ENCODE results near the gene SLC39A13.

Gene SLC39A13

DNA sequence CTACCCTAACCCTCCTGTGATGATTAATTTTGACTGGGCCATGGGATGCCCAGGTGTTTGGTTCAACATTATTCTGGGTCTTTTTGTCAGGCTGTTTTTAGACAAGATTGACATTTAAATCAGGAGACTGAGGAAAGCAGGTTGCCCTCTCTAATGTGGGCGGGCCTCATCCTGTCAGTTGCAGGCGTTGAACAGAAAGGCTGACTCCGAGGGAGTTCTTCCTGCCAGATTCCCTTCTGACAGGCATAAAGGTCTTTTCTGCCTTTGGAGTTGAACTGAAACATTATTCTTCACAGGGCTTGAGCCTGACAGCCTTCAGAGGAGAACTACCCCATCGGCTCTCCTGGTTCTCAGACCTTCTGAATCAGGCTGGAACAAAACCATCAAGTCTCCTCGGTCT lies 22.1 kb downstream of the SLC39A13 start:
- no peak for DNase-seq (ENCODE audit: low read depth, low spot score)

DNA sequence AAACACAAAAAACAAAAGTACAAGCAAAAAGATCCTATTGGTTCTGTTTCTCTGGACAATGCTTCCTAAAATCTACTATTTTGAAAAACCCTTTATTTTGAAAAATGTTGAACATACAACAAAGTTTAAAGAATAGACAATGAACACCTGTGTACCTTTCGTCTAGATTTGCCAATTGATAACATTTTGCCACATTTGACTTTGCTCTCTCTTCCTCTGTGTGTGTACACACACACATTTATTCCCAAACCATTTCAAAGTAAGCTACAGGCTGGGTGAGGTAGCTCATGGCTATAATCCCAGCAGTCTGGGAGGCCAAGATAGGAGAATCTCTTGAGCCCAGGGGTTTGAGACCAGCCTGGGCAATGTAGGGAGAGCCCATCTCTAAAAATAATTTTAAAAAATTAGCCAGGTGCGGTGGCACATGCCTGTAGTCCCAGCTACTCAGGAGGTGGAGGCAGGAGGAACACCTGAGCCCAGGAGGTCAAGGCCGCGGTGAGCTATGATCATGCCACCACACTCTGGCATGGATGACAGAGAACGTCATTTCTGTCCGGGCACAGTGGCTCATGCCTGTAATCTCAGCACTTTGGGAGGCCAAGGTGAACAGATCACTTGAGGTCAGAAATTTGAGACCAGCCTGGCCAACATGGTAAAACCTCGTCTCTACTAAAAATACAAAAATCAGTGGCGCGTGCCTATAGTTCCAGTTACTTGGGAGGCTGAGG lies 23.1 kb downstream of the SLC39A13 start:
- no peak for DNase-seq (ENCODE audit: low read depth, low spot score)

DNA sequence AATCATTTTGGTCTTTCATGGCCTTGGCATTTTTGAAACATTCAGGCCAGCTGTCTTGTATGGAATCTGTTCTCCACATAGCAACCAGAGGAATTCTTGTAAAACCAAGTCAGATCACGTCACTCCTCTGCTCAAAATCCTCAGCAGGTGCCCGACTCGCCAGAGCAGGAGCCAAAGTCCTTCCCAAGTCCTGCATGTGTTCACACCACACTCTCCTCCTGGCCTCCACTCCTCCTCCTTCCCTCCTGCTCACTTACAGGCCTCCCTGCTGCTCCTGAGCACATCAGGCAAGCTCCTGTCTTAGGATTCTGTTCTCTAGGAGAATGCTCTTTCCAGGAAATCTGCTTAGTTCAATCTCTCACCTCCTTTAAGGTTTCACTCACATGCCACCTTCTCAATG lies 24.8 kb downstream of the SLC39A13 start:
- no peak for DNase-seq (ENCODE audit: low read depth, low spot score)

DNA sequence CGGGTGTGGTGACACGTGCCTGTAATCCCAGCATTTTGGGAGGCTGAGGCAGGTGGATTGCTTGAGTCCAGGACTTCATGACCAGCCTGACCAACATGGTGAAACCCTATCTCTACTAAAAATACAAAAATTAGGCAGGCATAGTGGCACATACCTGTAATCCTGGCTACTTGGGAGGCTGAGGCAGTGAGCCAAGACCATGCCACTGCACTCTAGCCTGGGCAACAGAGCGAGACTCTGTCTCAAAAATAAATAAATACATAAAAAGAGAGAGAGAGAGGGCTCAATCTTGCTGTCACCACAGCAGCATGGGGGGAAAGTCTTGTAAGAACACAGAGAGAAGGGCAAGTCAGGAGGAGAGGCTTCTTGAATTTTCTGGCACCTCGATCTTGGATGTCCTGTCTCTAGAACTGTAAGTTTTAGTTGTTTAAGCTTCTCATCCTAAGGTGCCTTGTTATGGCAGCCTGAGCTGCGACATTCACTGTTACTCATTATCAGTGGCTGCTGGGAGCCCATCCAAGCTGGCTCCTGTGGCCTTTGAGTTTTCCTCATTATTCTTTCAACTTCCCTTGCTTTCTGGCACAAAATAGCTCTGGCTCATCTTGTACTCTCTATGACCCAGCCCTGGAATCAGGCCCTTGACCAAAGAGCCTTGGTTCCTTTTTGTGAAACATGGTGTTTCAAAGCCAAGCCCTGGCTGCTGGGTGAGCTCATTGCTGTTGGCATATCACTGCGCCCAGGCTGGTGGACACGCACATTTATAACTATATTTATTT lies 25.8 kb downstream of the SLC39A13 start:
- no peak for DNase-seq (ENCODE audit: low read depth, low spot score)

DNA sequence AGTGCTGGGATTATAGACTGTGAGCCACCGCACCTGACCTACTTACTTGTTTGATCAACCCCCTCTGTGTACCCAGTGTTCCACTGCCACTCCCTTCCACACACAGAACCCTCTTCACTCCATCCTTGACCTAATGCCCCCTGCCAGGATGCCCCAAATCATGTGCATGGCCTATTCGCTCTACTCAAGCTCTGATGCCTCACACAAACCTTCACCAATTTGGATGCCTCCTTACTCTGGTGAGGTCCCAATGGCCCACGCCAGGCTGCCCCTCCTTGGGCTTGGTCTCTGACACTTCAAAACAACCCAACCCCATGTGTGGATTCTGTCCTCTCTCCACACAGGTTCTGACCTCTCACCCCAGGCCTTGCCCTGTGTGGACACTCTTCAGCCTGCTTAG lies 27.3 kb downstream of the SLC39A13 start:
- no peak for DNase-seq (ENCODE audit: low read depth, low spot score)

DNA sequence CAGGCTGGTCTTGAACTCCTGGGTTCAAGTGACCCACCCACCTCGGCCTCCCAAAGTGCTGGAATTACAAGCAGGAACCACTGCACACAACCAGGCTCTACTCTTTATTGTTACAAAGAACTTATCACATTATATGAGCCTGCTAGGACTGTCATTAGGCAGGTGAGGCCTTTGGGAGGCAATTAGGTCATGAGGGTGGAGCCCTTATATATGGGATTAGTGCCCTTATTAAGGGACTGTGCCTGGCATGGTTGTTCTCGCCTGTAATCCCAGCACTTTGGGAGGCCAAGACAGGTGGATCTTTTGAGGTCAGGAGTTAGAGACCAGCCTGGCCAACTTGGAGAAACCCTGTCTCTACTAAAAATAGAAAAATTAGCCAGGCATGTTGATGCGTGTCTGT lies 28.3 kb downstream of the SLC39A13 start:
- DNase-seq (ENCODE audit: low read depth, low spot score) = no peak

DNA sequence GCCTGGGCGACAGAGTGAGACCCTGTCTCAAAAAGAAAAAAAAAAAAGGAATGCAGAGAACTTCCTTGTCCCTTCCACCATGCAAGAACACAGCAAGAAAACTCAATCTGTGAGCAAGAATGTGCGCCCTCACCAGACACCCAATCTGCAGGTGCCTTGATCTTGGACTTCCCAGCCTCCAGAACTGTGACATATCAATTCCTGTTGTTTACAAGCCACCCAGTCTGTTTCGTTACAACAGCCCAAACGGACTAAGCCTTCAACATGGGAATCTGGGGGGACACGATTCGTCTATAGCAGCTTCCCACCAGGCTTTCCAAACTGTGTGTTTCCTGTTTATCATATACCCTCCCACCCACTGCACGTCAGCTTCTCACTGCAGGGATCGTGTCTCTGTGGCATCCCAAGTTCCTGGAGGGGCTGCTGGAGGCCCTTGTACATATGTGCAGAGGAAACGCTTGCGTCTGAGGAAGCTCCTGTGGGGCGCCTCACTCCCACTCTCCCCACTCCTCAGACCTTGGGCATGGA lies 28.9 kb downstream of the SLC39A13 start:
- DNase-seq (ENCODE audit: low read depth, low spot score) = no peak

DNA sequence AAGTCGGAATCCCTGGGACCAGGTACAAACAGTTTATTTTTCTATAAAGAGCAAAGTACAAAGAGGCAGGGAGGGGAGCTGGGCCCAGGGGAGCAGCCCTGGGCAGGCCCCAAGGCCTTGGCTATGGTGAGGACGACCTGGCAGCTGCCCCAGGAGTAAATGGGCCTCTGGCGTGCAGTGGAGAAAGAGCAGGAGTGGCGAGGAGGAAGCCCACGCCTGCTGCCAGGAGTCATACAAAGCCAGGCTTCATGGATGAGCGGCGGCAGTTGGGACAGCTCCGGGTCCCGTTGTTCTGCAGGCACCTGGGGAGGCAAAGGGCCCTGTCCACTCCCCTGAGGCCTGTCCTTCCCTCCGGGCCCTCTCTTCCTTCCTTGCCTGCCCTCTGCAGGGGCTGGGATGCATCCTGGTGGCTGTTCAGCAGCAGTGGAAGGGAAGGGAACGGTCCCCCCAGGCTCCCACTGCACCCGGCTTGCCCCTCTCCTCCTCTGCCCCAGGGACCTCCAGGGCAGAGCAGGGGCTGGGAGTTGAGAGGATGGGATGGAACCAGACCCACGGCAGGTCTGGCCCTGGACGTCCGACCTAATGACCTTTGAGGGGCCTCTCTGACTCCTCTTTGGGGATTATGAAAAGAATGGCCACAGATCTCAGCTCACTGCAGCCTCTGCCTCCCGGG lies 29.5 kb downstream of the SLC39A13 start:
- no peak for DNase-seq (ENCODE audit: low read depth, low spot score)

DNA sequence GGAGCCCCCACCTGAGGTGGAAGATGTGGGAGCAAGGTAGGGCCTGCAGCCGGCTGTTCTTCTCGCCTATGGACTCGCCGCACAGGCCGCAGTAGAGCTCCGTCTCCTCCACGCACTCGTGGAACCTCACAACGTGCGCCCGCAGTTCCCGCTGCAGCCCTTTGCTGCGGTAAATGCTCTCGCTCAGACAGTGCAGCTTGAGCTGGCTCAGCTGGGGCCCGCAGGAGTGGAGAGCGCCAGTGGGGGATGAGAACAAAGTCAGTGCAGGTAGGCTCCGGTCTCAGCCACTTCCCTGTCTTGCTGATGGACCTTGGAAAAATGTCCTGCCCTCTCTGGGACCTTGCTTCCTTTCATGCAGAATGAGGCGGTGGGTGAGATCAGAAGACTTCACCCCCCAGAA lies 30.3 kb downstream of the SLC39A13 start:
- DNase-seq (ENCODE audit: low read depth, low spot score) = no peak

DNA sequence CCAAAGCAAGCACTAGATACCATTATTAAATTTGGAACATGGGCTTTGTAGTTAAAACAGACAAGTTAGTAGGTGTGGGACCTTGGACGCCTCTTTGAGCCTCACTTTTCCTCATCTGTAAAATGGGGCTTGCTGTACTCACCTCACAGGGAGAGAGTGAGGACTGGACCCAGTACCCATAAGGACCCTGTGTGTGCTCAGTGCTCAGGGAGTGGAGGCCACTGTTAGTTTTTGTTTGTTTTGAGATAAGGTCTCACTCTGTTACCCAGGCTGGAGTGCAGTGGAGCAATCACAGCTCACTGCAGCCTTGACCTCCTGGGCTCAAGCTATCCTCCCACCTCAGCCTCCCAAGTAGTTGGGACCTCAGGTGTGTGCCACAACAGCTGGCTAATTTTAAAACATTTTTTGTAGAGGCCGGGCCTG lies 31.7 kb downstream of the SLC39A13 start:
- DNase-seq (ENCODE audit: low read depth, low spot score) = no peak

DNA sequence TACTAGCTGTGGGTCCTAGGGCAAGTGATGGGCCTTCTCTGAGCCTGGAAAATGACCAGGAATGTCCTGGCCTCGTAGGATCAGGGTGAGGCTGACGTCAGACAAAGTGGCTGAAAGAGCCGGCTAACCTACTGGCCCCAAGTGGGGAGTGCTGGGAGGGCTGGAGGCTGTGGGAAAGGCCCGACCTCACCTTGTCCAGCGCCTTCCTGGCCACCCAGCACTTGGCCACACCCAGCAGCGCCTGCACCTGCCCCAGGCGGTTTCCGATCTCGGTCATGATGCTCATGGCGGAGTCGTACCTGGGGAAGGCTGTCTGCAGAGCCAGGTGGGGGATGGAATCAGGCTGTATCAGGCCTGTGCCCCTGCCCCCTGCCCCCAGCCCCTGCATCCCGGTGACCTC lies 33.0 kb downstream of the SLC39A13 start:
- DNase-seq (ENCODE audit: low read depth, low spot score) = no peak

DNA sequence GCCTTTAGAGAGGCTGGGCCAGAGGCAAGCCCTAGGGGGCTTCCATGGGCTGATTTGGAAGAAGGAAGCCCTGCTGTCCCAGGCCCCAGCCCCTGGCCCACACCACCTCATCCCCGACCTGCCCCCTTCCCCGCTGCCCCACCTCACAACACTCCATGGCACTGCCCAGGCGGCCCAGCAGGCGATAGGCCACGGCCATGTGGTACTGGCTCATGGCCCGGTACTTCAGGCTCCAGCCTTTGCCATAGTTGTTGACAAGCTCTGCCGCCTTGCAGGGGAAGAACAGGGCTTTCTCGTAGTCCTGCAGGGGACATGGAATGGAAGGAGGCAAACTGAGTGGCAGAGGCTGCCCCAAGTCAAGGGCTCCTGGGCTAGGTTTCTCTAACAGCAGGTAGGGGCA lies 34.1 kb downstream of the SLC39A13 start:
- no peak for DNase-seq (ENCODE audit: low read depth, low spot score)

DNA sequence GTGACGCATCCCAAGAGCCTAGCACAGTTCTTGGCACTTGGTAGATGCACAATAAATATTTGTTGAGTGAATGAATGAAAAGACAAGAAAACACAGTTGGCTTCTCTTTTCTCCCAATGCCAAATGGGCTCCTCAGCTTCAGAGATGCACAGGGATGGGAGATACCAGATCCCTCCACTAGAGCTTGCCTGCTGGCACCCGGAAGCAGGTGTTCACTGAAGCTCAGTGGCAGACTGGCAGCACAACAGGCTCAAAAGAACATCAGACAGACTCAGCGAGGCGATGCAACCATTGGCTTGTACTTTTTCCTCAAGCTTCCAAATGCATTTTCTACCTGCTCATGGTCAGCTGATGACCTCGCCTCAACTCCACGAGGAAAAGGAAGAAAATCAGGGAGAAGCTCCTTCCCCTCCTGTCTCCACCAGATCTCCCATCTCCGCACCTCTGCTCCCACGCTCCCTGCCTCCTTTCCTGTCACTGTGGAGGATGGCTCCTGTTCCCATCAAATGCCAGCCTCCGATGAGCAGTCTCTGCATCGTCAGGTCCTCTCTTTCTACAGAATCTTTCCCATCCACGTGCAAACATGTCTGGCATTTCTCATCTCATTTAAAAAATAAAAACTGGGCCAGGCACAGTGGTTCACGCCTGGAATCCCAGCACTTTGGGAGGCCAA lies 34.8 kb downstream of the SLC39A13 start:
- no peak for DNase-seq (ENCODE audit: low read depth, low spot score)

DNA sequence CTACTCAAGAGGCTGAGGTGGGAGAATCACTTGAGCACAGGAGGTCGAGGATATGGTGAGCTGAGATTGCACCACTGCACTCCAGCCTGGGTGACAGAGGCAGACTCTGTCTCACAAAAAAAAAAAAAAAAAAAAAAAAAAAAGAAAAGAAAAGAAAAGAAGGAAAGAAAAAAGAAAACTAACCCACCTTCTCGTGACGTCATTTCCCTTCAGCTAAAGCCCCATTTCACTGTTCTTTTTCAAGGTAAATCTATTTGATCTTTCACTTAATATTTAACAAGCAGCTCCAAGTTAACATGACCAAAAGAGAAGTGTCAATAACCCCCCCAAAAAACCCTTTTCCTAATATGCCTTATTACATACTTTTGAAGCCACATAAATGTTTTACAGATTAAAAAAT lies 35.4 kb downstream of the SLC39A13 start:
- DNase-seq (ENCODE audit: low read depth, low spot score) = no peak

DNA sequence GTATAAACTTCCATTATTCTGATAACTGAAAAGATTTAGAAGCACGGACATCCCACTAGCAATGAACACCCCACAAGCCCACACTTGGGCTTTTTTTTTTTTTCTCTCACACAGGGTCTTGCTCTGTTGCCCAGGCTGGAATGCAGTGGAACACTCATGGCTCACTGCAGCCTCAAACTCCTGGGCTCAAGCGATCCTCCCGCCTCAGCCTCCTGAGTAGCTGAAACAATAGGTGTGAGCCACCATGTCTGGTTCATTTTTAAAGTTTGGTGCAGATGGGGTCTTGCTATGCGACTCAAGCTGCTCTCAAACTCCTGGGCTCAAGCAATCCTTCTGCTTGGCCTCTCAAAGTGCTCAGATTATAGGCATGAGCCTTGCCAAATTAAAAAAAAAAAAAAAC lies 37.5 kb downstream of the SLC39A13 start:
- DNase-seq (ENCODE audit: low read depth, low spot score) = no peak

DNA sequence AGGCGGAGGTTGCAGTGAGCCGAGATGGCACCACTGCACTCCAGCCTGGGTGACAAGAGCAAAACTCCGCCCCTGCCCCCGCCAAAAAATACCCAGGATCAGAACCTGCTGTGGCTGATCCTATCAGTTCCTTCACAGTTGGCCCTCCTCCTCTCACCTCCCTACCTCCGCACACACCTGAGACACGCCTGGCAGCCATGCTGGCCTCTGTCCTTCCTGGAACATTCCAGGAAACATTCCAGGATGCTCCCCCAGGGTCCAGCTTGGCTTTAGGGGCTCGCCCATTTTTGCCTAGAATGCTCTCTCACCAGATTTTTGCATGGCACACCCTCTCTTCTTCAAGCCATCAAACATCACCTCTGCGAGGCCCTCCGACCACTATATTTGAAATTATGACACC lies 38.4 kb downstream of the SLC39A13 start:
- DNase-seq (ENCODE audit: low read depth, low spot score) = no peak

DNA sequence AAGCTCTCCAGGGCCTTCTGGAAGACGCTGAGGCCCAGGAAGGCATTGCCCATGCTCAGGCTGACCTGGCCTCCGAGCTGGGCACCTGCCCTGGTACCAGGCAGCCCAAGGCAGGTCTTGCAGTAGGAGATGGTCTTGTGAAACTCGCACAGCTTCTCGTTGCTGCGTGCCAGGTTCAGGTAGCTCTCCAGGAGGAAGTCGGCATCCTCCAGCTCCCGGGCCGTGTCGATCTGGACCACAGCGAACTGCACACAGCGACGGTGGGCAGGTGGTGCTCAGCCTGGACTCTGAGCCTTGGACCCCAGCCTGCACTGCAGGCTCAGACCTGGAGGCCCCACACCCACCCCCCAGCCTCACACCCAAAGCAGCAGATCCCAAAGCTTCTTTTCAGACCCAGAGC lies 39.5 kb downstream of the SLC39A13 start:
- DNase-seq (ENCODE audit: low read depth, low spot score) = no peak

DNA sequence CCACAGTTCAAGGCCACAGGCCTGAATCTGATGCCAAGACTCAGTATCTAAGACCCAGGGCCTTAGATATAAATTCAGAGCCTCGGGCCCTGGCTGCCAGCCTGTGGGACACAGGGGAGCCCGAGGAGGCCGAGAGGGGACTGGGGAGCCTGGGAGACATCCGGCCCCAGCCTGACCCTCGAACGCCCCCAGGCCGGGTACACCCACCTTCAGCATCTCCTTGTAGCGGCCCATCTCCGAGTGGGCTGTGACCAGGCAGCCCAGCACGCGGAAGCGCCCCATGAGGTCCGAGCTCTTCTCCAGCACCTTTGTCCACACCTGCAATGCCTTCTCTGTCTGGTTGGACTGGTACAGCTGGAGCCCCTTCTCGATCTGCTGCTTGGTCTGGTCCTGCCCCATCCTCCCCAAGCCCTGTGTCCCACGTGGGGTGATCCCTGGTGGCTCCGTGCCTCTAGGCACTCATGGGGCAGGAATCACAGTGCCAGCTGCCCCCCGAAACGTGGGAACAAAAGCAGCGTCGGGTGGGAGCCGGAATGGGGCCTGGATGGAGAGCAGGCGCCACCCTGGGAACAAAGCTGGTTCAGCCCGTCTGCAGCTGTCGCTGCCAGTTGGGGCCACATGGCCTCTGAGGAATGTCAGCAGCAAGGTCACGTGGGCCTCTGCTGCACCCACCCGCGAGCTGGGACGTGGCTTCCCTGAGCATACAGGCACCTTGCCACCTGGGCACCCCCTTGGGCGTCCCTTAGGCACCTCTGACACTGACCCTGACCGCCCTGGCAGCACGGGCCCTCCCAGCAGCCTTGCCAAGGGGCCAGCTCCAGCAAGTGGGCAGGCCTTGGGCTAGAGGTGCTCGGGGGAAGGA lies 40.4 kb downstream of the SLC39A13 start, which contains the start of gene RAPSN:
RAPSN (minus strand) TSS at position 571 of the 862 bp plus-strand sequence; CDS start at position 399, 172 bp downstream.
- no peak for DNase-seq (ENCODE audit: low read depth, low spot score)

DNA sequence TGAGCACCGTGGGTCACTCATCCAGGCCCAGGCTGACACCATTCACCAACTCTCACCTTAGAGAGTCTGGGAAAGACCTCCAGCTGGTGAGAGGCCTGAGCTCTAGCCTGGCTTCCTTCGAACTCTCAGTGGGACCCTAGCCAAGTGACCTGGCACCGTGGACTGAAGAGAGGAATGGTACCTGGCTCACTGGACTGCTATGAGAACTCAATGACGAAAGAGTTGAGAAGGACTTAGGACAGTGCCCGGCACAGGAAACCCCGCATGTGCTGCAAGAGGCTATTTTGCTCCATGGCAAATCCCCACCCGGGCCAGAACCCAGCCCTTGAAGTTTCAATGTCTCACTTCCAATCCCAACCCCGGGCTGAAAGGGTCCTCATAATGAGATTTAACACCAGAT lies 41.2 kb downstream of the SLC39A13 start:
- DNase-seq (ENCODE audit: low read depth, low spot score) = no peak

DNA sequence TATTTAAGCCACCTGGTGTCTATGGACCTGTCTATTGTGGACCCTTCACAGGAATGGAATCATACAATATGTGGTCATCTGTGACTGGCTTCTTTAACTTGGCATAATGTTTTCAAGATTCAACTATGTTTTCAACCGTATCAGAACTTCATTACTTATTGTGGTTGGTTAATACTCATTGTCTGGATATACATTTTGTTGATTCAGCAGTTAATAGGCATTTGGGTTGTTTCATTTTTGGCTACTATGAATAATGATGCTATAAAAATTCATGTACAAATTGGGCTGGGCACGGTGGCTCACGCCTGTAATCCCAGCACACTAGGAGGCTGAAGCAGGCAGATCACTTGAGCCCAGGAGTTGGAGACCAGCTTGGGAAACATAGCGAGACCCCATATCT lies 43.0 kb downstream of the SLC39A13 start:
- DNase-seq (ENCODE audit: low read depth, low spot score) = no peak

DNA sequence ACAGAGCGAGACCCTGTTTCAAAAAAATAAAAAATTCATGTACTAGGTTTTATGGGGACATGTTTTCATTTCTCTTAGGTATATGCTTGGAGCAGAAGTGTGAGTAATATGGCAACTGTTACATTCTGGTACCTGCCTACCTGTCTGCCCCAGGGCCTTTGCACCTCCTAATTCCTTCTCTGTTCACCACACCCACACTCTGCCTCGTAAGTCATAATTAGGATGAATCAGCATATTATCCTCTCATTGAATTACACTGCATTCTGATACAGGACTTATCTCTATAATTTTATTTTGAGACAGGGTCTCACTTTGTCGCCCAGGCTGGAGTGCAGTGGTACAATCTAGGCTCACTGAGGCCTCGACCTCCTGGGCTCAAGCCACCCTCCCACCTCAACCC lies 43.6 kb downstream of the SLC39A13 start:
- no peak for DNase-seq (ENCODE audit: low read depth, low spot score)
